NCI-H82 (cell line): ENCODE measurements around the gene AKAP5.

Experiments
- DNase-seq: peaks from one replicate; lab custom pipeline; 2025; lab: John Stamatoyannopoulos, UW

AKAP5 gene

DNA sequence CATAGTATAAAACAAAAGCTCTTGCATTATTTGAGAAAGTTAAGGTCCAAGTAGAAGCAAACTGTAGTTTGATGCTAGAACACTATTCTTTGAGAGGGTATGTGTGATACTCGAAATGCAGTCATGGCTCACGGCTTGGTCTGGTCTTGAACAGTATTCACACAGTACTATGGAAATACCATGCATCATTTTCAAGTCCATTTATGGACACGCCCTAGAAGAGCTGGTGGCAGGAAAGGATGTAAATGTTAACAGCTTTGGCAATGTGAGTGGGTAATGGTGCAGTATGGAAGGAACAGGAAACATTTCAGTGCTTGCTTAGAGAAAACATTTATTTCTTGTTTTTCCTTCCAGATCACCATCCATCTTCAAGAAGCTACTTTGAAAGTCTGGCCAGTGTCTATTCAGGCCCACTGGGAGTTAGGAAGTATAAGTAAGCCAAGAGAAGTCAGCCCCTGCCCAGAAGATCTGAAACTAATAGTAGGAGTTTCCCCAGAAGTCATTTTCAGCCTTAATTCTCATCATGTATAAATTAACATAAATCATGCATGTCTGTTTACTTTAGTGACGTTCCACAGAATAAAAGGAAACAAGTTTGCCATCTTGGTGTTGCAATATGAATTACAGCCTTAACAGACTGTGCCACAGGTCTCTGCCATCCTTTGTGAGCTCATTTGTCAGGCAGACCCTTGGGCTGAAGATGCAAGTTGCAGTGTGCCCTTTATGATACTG lies 5.7 kb upstream of the AKAP5 start:
- DNase-seq = no peak

DNA sequence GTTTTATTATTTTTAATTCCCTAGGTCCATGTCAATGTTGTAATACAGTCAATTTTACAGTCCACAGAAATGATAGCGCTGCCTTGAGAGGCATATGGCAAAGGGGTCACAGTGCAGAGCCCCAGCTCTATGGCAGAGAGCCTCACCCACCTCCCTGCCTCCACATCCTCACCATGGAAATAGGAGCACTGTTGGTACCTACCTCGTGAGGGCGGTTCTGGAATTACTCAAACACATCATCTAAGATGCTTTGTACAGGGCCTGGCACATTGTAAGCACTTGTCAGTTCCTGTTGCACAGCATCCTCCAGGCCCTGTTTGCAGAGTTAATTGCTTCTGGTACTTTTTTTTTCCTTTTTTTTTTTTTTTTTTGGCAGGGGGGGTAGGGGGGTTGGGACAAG lies 4.1 kb upstream of the AKAP5 start:
- no peak for DNase-seq

- no peak for DNase-seq
These were observed 2.1 kb upstream of the AKAP5 start for GRCh38 chr14:64463195-64463594.

DNA sequence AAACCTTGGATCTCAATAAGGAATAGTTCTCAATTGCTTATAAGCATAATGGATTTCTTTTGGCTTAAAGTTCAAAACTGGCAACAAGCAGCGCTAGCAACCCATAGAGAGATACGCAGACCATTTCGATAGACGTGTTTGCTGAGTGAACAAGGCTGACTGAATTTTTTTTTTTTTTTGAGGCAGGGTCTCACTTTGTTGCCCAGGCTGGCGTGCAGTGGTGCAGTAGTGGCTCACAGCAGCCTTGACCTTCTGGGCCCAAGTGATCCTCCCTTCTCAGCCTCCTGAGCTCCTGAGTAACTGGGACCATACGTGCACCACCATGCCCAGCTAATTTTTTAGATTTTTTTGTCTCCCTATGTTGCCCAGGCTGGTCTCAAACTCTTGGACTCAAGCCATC lies 1.4 kb upstream of the AKAP5 start:
- no peak for DNase-seq

- peak; percentile 27 for DNase-seq
These were observed 648 bp upstream of the AKAP5 start for GRCh38 chr14:64464651-64465050.

DNA sequence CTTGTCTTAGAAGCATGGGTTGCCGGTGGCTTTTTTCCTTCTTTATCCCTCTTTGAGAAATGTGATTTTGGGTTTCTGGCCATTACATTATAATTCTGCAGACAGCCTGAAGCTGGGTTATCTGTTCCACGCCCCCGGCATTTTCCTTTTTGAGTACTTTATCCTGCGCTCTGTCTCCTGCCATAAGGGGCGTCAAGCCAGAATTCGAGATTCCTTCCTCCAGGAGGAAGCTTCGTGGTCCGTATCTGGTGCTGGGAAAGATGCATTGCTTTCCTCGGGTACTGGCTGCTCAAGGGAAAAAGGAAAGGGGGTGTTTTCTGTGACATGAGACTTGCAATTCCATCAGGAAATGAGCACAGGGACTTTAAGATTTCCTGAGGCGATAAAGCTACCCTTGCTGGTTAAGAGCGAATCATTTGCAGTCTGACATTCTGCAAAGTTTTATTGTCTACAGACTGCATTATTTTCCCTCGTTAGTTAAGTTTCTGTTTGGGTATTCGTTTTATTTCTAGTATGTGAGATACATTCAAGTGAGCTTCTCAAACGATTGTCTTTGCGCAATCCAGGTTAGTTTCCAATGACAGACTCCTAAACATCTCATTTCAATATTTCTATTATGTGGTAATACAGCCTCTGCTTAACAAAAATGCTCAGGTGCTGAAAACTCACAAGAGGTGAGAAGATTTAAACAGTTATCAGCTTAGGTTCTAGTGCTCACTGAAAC lies 694 bp downstream of the AKAP5 start:
- peak; percentile 62 for DNase-seq

GRCh38 chr14:64467101-64467500 lies 1.8 kb downstream of the AKAP5 start:
- peak; percentile 27 for DNase-seq

DNA sequence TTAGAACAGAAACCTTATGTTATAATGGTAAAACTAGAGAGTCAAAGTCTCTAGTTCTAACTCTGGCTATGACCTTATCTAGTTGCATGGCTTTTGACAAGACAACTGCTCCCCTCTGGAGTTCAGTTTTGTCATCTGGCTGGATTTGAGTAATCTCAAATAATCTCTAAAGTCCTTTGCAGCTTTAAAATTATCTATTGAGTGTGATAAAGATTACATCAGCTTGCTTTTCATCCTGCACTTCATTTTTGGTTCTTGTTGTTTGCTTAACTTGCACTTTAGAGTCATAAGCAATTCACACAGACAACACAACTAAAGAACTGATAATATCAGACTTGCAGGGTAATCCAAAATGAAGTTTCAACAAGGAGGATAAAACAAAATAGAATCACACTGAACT lies 2.3 kb downstream of the AKAP5 start:
- no peak for DNase-seq

DNA sequence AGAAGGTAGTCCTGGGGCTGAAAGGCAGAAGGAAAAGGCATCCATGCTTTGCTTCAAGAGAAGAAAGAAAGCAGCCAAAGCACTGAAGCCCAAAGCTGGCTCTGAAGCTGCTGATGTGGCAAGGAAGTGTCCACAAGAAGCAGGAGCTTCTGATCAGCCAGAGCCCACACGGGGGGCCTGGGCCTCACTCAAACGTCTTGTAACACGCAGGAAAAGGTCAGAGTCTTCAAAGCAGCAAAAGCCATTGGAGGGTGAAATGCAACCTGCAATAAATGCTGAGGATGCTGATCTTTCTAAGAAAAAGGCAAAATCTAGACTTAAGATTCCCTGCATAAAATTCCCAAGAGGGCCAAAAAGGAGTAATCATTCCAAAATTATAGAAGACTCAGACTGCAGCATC lies 3.2 kb downstream of the AKAP5 start:
- DNase-seq = no peak

- no peak for DNase-seq
These were observed 8.7 kb downstream of the AKAP5 start for GRCh38 chr14:64474041-64474440.

GRCh38 chr14:64474698-64475097 lies 9.4 kb downstream of the AKAP5 start:
- DNase-seq = no peak

DNA sequence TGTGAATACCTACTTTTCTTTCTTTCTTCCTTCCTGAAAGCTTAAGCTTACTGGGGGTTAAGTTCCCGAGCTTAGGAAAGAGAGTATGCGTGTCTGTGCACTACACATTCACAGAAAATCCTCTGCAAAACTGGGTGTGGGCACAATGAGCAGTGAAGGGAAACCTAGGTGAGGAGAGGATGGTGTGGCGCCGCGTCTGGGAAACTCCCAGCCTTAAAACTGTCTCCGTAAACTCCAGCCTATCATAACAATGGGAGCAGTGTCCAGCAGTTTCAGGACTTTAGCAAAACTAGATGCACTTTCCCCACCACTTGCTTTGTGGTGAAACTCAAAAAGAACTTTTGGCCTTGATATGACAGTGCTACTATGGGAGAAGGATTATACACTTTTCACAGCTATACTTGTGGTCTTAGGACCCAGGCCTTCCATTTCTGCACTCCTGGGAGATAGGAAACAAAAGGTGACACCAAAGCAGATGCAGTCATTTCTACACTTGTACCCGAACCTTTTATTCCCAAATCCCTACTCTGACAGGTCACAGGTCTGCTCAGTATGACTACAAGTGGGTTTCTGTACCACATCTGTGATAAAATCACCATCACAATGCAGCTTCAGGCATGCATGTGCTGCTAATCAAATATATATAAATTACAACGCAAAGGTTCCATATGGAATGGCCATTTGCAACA lies 10.4 kb downstream of the AKAP5 start:
- DNase-seq = no peak

- no peak for DNase-seq
These were observed 11.1 kb downstream of the AKAP5 start for GRCh38 chr14:64476438-64476837.

GRCh38 chr14:64478634-64479250 lies 13.4 kb downstream of the AKAP5 start:
- DNase-seq = no peak

DNA sequence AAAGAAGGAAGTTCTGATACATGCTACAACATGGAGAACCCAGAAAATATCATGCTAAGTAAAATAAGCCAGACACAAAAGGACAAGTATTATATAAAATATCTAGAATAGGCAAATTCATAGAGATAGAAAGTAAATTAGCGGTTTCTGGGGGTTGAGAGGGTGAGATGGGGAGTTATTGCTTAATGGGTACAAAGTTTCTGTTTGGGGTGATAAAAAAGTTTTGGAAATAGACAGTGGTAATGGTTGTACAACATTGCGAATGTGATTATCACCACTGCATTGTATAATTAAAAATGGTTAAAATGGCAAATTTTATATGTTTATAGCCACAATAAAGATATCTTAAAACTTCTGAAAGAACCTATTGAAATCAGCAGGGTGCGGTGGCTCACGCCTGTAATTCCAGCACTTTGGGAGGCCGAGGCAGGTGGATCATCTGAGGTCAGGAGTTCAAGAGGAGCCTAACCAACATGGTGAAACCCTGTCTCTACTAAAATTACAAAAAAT lies 23.3 kb downstream of the AKAP5 start:
- no peak for DNase-seq

DNA sequence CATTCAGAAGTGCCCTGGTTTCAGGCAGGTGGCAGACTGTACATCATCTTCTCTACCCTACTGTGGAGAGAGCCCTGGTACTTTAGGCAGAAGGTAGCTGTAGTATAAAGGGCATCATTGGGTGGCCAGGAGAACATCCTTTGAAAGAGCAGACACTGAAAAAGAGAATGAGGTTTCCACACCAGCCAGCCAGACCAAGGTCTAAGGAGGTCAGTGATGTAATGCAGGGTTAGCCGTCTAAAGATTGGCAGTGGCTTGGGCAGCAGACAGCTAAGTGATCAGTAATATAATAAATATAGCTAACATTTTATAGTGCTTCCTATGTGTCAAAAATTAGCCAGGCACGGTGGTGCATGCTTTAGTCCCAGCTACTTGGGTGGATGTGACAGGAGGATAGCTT lies 26.3 kb downstream of the AKAP5 start:
- DNase-seq = no peak

- DNase-seq = no peak
These were observed 28.2 kb downstream of the AKAP5 start for GRCh38 chr14:64493455-64493854.

DNA sequence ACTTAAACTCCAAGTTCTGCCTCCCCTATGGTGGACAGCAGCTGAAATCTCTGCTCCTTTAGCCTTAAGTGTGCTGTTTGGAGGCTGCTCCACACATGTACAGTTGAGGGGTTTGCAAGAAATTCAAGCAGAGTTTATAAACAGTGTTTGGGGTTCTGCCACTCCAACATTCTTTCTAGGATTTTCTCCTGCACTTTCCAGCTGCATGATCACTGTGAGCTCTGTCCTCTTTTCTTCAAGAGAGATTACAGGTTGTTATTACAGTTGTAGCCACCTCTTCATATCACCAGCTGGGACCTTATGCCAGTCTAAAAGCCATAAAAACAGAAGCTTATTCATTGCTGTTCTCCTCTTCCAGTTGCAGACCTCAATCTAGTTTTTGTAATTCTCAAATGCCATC lies 30.0 kb downstream of the AKAP5 start:
- no peak for DNase-seq

DNA sequence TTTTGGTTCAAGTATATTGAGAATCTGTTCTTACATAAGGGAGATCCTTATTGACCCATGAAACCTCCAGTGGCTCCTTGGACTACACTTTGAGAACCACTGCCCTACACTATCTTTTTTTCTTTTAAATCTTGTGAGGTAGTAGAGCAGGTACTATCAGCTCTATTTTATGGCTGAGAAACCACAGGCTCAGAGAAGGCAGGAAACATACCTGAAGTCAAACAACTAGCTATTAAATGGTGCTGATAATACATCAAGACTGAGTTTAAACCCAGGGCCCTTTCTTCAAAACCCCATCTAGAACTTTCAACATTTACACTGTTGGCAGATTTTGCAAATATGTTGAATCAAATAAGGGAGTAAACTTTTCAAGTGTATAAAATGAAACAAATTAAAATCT lies 31.5 kb downstream of the AKAP5 start:
- DNase-seq = no peak

DNA sequence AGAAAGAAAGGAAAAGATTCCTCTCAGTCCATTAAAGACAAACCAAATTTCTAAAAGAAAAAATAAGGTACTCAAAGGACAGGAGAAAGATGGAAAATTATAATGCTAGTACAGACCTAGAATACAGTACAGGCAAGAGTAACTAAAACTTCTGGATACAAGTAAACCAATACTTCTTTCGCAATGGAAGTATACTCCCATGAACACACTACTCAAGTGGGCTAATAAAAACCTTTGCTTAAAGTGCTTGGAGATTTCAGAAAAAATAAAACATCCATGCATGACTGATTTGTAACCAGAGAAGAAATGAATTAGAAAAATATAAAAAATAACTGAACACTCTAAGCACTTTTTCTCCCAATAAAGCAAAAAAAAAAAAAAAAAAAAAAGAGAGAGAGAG lies 34.8 kb downstream of the AKAP5 start:
- no peak for DNase-seq

DNA sequence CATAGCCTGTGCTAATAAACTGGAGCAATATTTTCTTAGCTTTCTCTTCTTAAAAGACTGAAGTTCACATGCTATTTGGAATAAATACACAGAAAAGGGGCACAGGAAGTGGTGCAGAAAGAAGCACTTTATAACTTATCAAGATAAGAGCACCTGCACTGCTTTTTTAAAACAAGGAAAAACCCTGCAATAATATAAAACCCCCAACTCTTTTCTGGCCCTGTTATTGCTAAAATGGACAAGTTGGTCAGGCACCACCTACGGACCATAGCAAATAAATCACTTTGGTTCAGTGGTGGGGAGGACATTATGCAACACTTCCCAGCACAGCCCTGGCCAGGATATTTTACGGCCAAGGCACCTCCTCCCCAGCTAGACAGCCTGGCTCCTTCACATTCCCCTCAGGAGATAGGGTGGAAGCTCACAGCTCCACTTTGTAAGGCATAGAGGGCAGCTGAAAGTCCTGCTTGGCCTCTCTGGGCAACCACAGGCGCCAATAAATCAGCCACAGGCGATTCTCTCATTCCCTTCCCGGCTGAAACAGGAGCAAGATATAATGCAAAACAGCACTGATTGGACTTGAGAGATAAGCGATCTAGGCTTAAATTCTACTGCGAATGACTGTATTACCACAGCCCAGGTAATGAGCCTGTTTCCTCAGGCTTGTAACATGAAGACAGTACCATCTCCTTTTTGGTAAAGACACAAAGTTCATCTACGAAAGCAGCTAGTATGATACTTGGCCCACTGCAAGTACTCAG lies 36.3 kb downstream of the AKAP5 start:
- peak; percentile 7 for DNase-seq

DNA sequence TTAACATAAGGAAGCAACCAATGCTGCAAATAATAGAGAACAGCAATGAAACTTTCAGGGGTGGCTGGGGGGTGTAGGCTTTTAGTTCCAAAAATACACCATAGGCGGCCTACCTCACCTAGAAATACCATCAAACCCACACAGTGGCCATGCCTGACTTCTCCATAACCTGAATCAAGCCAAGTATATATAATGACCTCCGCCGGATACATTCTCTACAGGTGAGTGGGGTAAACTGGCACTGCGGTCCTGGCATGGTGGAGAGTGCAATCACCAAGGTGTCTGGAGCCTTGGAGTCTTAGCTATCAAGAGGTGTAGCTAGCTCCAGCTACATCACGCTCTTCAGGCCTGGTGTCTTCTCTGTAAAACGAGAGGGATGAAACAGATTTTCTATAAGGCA lies 37.2 kb downstream of the AKAP5 start:
- no peak for DNase-seq
